ENCODE measurements around the gene KCNH6.

KCNH6 gene

DNA sequence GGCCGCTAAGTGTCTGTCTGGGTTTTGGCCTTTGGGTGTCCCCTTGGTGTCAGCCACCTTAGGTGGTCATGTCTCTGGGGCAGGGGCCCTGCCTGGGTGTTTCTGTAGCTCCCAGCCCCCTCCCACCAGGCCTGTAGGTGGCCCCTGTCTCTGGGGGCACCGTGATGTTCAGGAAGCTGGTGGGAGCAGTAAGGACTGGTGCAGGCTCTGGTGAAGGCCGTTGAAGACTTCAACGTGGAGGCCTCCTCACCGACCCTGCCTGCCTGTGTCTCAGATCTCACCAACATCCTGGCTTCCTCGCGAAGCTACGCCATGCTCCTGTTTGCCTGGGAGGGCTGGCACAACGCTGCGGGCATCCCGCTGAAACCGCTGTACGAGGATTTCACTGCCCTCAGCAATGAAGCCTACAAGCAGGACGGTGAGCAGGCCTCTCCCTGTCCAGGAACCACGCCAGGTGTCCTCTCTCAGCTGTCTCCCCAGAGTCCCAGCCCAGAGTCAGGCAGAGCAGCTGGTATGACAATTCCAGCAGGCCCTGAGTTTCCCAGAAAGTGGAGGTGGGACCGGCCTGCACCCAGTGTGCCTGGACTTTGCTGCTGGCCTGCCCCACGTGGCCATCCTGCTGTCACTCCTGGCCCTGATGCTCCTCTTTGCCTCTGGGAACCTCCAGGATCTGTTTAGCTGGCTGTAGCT lies 43.5 kb upstream of the KCNH6 start:
- no peak overlapping the region for H3K27ac ChIP-seq (ENCODE audit: low read length)
- peaks cover 20% of the 10 kb centered on the region for H3K4me1 ChIP-seq (ENCODE audit: control insufficient read depth, insufficient read depth, low read length)
- H3K4me3 ChIP-seq (ENCODE audit: low read length in 2 of 2): no peak overlapping the region
- no peaks in the 10 kb centered on the region for H3K9me3 ChIP-seq (ENCODE audit: control insufficient read depth in 2 of 2, low read length in 2 of 2)
- H3K36me3 ChIP-seq (ENCODE audit: control insufficient read depth in 2 of 2, insufficient read depth in 2 of 2, low read length in 2 of 2): no peaks in the 10 kb centered on the region
- H3K27me3 ChIP-seq (ENCODE audit: control insufficient read depth in 1 of 2, insufficient read depth in 2 of 2, low read length in 2 of 2): peaks cover 25 to 53% of the 10 kb centered on the region in 2 donors
- H3K9ac ChIP-seq (ENCODE audit: low read length in 2 of 2): no peak overlapping the region

GRCh38 chr17:63480192-63480784 lies 42.9 kb upstream of the KCNH6 start:
- Histone ChIP-seq H3K4me1 (ENCODE audit: control insufficient read depth, insufficient read depth, low read length) (peaks cover 20% of the 10 kb centered on the region), H3K27me3 (ENCODE audit: control insufficient read depth in 1 of 2, insufficient read depth in 2 of 2, low read length in 2 of 2) (peaks cover 25 to 53% of the 10 kb centered on the region in 2 donors), H3K9me3 (ENCODE audit: control insufficient read depth in 2 of 2, low read length in 2 of 2) (no peaks in the 10 kb centered on the region), H3K9ac (ENCODE audit: low read length in 2 of 2) (no peak overlapping the region), H3K27ac (ENCODE audit: low read length) (no peak overlapping the region), H3K4me3 (ENCODE audit: low read length in 2 of 2) (no peak overlapping the region), H3K36me3 (ENCODE audit: control insufficient read depth in 2 of 2, insufficient read depth in 2 of 2, low read length in 2 of 2) (no peaks in the 10 kb centered on the region)

DNA sequence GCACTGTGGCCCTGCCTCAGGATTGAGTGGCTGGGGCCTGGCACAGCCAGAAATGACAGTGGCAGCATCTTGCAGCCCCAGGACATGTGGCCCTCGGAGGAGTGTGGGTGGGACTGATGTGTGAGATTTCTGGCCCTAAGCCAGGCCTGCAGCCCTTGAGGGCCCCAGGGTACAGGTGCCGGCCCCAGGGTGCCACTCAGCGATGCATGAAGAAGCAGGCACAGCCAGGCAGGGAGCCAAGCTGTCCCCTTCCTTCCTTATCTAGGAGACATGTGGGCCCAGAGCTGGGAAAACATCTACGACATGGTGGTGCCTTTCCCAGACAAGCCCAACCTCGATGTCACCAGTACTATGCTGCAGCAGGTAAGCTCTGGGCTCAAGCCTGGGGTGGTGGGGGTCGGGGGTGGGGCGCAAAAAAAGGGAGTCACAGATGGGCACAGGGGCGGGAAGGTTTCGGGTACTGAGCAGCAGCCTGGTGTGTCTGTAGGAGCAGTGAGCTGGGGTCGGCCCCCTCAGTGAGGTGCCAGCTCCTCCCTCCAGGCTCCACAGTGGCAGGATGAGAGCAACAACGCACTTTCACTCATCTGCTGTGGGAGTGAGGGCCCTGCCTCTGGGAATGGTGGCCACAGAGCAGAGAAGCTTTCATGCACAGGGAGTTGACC lies 42.2 kb upstream of the KCNH6 start:
- no peak overlapping the region for H3K27ac ChIP-seq (ENCODE audit: low read length)
- no peak overlapping the region for H3K9ac ChIP-seq (ENCODE audit: low read length in 2 of 2)
- H3K4me1 ChIP-seq (ENCODE audit: control insufficient read depth, insufficient read depth, low read length): peaks cover 18% of the 10 kb centered on the region
- H3K9me3 ChIP-seq (ENCODE audit: control insufficient read depth in 2 of 2, low read length in 2 of 2): no peaks in the 10 kb centered on the region
- peaks cover 20 to 48% of the 10 kb centered on the region in 2 donors for H3K27me3 ChIP-seq (ENCODE audit: control insufficient read depth in 1 of 2, insufficient read depth in 2 of 2, low read length in 2 of 2)
- no peak overlapping the region for H3K4me3 ChIP-seq (ENCODE audit: low read length in 2 of 2)
- H3K36me3 ChIP-seq (ENCODE audit: control insufficient read depth in 2 of 2, insufficient read depth in 2 of 2, low read length in 2 of 2): no peaks in the 10 kb centered on the region

GRCh38 chr17:63481488-63481870 lies 41.7 kb upstream of the KCNH6 start:
- no peak overlapping the region for H3K27ac ChIP-seq (ENCODE audit: low read length)
- no peaks in the 10 kb centered on the region for H3K9me3 ChIP-seq (ENCODE audit: control insufficient read depth in 2 of 2, low read length in 2 of 2)
- H3K27me3 ChIP-seq (ENCODE audit: control insufficient read depth in 1 of 2, insufficient read depth in 2 of 2, low read length in 2 of 2): peaks cover 18 to 47% of the 10 kb centered on the region in 2 donors
- H3K4me3 ChIP-seq (ENCODE audit: low read length in 2 of 2): no peak overlapping the region
- H3K4me1 ChIP-seq (ENCODE audit: control insufficient read depth, insufficient read depth, low read length): peaks cover 18% of the 10 kb centered on the region
- H3K9ac ChIP-seq (ENCODE audit: low read length in 2 of 2): no peak overlapping the region
- no peaks in the 10 kb centered on the region for H3K36me3 ChIP-seq (ENCODE audit: control insufficient read depth in 2 of 2, insufficient read depth in 2 of 2, low read length in 2 of 2)

- Histone ChIP-seq H3K4me3 (ENCODE audit: low read length in 2 of 2) (no peak overlapping the region), H3K4me1 (ENCODE audit: control insufficient read depth, insufficient read depth, low read length) (peaks cover 9% of the 10 kb centered on the region), H3K36me3 (ENCODE audit: control insufficient read depth in 2 of 2, insufficient read depth in 2 of 2, low read length in 2 of 2) (no peaks in the 10 kb centered on the region), H3K9me3 (ENCODE audit: control insufficient read depth in 2 of 2, low read length in 2 of 2) (no peaks in the 10 kb centered on the region), H3K27ac (ENCODE audit: low read length) (no peak overlapping the region), H3K9ac (ENCODE audit: low read length in 2 of 2) (no peak overlapping the region), H3K27me3 (ENCODE audit: control insufficient read depth in 1 of 2, insufficient read depth in 2 of 2, low read length in 2 of 2) (peaks cover 18 to 39% of the 10 kb centered on the region in 2 donors)
These were observed 40.6 kb upstream of the KCNH6 start for GRCh38 chr17:63482509-63482908.

GRCh38 chr17:63483038-63483437 lies 40.1 kb upstream of the KCNH6 start:
- Histone ChIP-seq H3K27me3 (ENCODE audit: control insufficient read depth in 1 of 2, insufficient read depth in 2 of 2, low read length in 2 of 2) (peaks cover 14 to 33% of the 10 kb centered on the region in 2 donors), H3K4me3 (ENCODE audit: low read length in 2 of 2) (no peak overlapping the region), H3K27ac (ENCODE audit: low read length) (no peak overlapping the region), H3K36me3 (ENCODE audit: control insufficient read depth in 2 of 2, insufficient read depth in 2 of 2, low read length in 2 of 2) (no peaks in the 10 kb centered on the region), H3K4me1 (ENCODE audit: control insufficient read depth, insufficient read depth, low read length) (peaks cover 4% of the 10 kb centered on the region), H3K9ac (ENCODE audit: low read length in 2 of 2) (no peak overlapping the region), H3K9me3 (ENCODE audit: control insufficient read depth in 2 of 2, low read length in 2 of 2) (no peaks in the 10 kb centered on the region)

DNA sequence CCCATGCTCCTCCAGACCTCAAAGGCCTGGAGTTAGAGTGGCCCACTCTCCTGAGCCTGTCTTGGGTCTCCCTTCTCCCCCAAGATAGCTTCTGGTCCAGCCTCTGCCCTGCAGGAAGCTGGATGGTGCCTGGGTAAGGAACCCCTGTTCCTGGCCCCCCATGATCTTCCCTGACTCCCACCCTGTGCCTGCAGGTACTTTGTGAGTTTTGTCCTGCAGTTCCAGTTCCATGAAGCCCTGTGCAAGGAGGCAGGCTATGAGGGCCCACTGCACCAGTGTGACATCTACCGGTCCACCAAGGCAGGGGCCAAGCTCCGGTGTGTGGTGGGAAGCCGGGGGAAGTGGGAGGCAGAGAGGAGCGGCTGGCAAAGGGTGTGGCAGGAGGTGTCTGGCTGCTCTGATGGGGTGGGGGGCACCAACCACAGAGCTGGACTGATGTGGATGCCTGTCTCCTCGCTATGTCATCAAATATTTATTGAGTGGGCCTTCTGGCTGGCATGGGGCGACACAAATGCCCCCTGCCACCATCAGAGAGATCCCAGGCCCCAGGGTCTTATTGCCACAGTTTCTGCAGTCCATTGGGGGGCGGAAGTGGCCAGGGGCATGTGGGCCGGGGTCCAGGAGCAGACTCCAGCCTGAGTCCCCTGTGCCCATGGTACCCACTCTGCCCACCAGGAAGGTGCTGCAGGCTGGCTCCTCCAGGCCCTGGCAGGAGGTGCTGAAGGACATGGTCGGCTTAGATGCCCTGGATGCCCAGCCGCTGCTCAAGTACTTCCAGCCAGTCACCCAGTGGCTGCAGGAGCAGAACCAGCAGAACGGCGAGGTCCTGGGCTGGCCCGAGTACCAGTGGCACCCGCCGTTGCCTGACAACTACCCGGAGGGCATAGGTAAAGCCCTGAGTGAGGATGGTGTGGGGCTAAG lies 39.2 kb upstream of the KCNH6 start:
- no peak overlapping the region for H3K9ac ChIP-seq (ENCODE audit: low read length in 2 of 2)
- H3K4me1 ChIP-seq (ENCODE audit: control insufficient read depth, insufficient read depth, low read length): no peaks in the 10 kb centered on the region
- no peak overlapping the region for H3K27ac ChIP-seq (ENCODE audit: low read length)
- no peaks in the 10 kb centered on the region for H3K9me3 ChIP-seq (ENCODE audit: control insufficient read depth in 2 of 2, low read length in 2 of 2)
- H3K36me3 ChIP-seq (ENCODE audit: control insufficient read depth in 2 of 2, insufficient read depth in 2 of 2, low read length in 2 of 2): no peaks in the 10 kb centered on the region
- no peak overlapping the region for H3K4me3 ChIP-seq (ENCODE audit: low read length in 2 of 2)
- peaks cover 8 to 26% of the 10 kb centered on the region in 2 donors for H3K27me3 ChIP-seq (ENCODE audit: control insufficient read depth in 1 of 2, insufficient read depth in 2 of 2, low read length in 2 of 2)

GRCh38 chr17:63486317-63487013 lies 36.7 kb upstream of the KCNH6 start:
- Histone ChIP-seq H3K9me3 (ENCODE audit: control insufficient read depth in 2 of 2, low read length in 2 of 2) (no peaks in the 10 kb centered on the region), H3K4me3 (ENCODE audit: low read length in 2 of 2) (no peak overlapping the region), H3K27me3 (ENCODE audit: control insufficient read depth in 1 of 2, insufficient read depth in 2 of 2, low read length in 2 of 2) (peaks cover 3 to 8% of the 10 kb centered on the region in 2 donors), H3K36me3 (ENCODE audit: control insufficient read depth in 2 of 2, insufficient read depth in 2 of 2, low read length in 2 of 2) (no peaks in the 10 kb centered on the region), H3K4me1 (ENCODE audit: control insufficient read depth, insufficient read depth, low read length) (no peaks in the 10 kb centered on the region), H3K9ac (ENCODE audit: low read length in 2 of 2) (no peak overlapping the region), H3K27ac (ENCODE audit: low read length) (no peak overlapping the region)

- Histone ChIP-seq H3K4me1 (ENCODE audit: control insufficient read depth, insufficient read depth, low read length) (no peaks in the 10 kb centered on the region), H3K4me3 (ENCODE audit: low read length in 2 of 2) (no peak overlapping the region), H3K27ac (ENCODE audit: low read length) (no peak overlapping the region), H3K9me3 (ENCODE audit: control insufficient read depth in 2 of 2, low read length in 2 of 2) (no peaks in the 10 kb centered on the region), H3K9ac (ENCODE audit: low read length in 2 of 2) (no peak overlapping the region), H3K36me3 (ENCODE audit: control insufficient read depth in 2 of 2, insufficient read depth in 2 of 2, low read length in 2 of 2) (no peaks in the 10 kb centered on the region), H3K27me3 (ENCODE audit: control insufficient read depth in 1 of 2, insufficient read depth in 2 of 2, low read length in 2 of 2) (peaks cover 3 to 8% of the 10 kb centered on the region in 2 donors)
These were observed 36.2 kb upstream of the KCNH6 start for GRCh38 chr17:63487014-63487339.

- H3K36me3 ChIP-seq (ENCODE audit: control insufficient read depth in 2 of 2, insufficient read depth in 2 of 2, low read length in 2 of 2): no peaks in the 10 kb centered on the region
These were observed 34.3 kb upstream of the KCNH6 start for GRCh38 chr17:63488851-63489250.

More at GRCh38 chr17:63488851-63489250, 34.3 kb upstream of the KCNH6 start:
- Histone ChIP-seq H3K27ac (ENCODE audit: low read length) (no peak overlapping the region), H3K27me3 (ENCODE audit: control insufficient read depth in 1 of 2, insufficient read depth in 2 of 2, low read length in 2 of 2) (peaks cover 0 to 8% of the 10 kb centered on the region in 2 donors), H3K4me1 (ENCODE audit: control insufficient read depth, insufficient read depth, low read length) (no peaks in the 10 kb centered on the region), H3K9ac (ENCODE audit: low read length in 2 of 2) (no peak overlapping the region), H3K4me3 (ENCODE audit: low read length in 2 of 2) (no peak overlapping the region), H3K9me3 (ENCODE audit: control insufficient read depth in 2 of 2, low read length in 2 of 2) (no peaks in the 10 kb centered on the region)

All from stomach smooth muscle (tissue), 2 donors.